HL-60 (cell line): ENCODE measurements around the gene PIGZ.

Source experiments
- DNase-seq, 2 experiments: peaks; one replicate each; pipeline ENCODE4 v3.0.0-alpha.2; 2010 to 2020; ENCODE audit warnings: low read depth in 1 of 2, low spot score in 1 of 2
- H3K27ac ChIP-seq: fragments of 250-450 bp; sonication (Bioruptor Pico); replicated peaks from 2 replicates; pipeline ENCODE4 v1.5.1; 2020; ENCODE audit warnings: mild to moderate bottlenecking, moderate library complexity
- H3K27me3 ChIP-seq: fragments of 250-450 bp; sonication (Bioruptor Pico); 2 replicates; pipeline ENCODE4 v1.5.1; 2021; ENCODE audit warnings: mild to moderate bottlenecking, moderate library complexity; ENCODE audit not compliant: insufficient read depth, poor library complexity, severe bottlenecking
- H3K4me3 ChIP-seq: replicated peaks from 2 replicates; pipeline ENCODE4 v1.5.1; 2011; ENCODE audit warnings: mild to moderate bottlenecking, control low read depth, low read length; ENCODE audit not compliant: insufficient read depth
- GABPA ChIP-seq: IDR thresholded peaks from 2 replicates; pipeline ENCODE4 v1.6.1; 2012; ENCODE audit warnings: low read depth
- POLR2AphosphoS5 ChIP-seq: IDR thresholded peaks from 2 replicates; pipeline ENCODE4 v1.6.1; 2012; ENCODE audit warnings: low read depth
- SPI1 ChIP-seq: IDR thresholded peaks from 2 replicates; pipeline ENCODE4 v1.6.1; 2012; ENCODE audit warnings: low read depth, mild to moderate bottlenecking, borderline replicate concordance
- TF ChIP-seq, protein P1 (sequence below): IDR thresholded peaks from 2 replicates; pipeline ENCODE4 v1.6.1; 2012; ENCODE audit warnings: low read depth; ENCODE audit not compliant: insufficient replicate concordance
- TF ChIP-seq, protein P2 (sequence below): IDR thresholded peaks from one replicate; pipeline ENCODE4 v1.5.1; 2011; ENCODE audit warnings: low read length, control low read depth, inconsistent platforms; ENCODE audit not compliant: insufficient read depth

PIGZ gene

GRCh38 chr3:196990601-196991007 is 22.0 kb upstream of the PIGZ start:
- H3K4me3 ChIP-seq: no peak overlapping the region
- TF ChIP-seq, protein P1, sequence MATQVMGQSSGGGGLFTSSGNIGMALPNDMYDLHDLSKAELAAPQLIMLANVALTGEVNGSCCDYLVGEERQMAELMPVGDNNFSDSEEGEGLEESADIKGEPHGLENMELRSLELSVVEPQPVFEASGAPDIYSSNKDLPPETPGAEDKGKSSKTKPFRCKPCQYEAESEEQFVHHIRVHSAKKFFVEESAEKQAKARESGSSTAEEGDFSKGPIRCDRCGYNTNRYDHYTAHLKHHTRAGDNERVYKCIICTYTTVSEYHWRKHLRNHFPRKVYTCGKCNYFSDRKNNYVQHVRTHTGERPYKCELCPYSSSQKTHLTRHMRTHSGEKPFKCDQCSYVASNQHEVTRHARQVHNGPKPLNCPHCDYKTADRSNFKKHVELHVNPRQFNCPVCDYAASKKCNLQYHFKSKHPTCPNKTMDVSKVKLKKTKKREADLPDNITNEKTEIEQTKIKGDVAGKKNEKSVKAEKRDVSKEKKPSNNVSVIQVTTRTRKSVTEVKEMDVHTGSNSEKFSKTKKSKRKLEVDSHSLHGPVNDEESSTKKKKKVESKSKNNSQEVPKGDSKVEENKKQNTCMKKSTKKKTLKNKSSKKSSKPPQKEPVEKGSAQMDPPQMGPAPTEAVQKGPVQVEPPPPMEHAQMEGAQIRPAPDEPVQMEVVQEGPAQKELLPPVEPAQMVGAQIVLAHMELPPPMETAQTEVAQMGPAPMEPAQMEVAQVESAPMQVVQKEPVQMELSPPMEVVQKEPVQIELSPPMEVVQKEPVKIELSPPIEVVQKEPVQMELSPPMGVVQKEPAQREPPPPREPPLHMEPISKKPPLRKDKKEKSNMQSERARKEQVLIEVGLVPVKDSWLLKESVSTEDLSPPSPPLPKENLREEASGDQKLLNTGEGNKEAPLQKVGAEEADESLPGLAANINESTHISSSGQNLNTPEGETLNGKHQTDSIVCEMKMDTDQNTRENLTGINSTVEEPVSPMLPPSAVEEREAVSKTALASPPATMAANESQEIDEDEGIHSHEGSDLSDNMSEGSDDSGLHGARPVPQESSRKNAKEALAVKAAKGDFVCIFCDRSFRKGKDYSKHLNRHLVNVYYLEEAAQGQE: no peak
- TF ChIP-seq, protein P2, sequence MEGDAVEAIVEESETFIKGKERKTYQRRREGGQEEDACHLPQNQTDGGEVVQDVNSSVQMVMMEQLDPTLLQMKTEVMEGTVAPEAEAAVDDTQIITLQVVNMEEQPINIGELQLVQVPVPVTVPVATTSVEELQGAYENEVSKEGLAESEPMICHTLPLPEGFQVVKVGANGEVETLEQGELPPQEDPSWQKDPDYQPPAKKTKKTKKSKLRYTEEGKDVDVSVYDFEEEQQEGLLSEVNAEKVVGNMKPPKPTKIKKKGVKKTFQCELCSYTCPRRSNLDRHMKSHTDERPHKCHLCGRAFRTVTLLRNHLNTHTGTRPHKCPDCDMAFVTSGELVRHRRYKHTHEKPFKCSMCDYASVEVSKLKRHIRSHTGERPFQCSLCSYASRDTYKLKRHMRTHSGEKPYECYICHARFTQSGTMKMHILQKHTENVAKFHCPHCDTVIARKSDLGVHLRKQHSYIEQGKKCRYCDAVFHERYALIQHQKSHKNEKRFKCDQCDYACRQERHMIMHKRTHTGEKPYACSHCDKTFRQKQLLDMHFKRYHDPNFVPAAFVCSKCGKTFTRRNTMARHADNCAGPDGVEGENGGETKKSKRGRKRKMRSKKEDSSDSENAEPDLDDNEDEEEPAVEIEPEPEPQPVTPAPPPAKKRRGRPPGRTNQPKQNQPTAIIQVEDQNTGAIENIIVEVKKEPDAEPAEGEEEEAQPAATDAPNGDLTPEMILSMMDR: no peak
- no peak for TF ChIP-seq SPI1
- TF ChIP-seq POLR2AphosphoS5: no peak
- TF ChIP-seq GABPA: no peak
- no peaks in the 10 kb centered on the region for H3K27me3 ChIP-seq
- no peak for DNase-seq
- no peak overlapping the region for H3K27ac ChIP-seq

DNA sequence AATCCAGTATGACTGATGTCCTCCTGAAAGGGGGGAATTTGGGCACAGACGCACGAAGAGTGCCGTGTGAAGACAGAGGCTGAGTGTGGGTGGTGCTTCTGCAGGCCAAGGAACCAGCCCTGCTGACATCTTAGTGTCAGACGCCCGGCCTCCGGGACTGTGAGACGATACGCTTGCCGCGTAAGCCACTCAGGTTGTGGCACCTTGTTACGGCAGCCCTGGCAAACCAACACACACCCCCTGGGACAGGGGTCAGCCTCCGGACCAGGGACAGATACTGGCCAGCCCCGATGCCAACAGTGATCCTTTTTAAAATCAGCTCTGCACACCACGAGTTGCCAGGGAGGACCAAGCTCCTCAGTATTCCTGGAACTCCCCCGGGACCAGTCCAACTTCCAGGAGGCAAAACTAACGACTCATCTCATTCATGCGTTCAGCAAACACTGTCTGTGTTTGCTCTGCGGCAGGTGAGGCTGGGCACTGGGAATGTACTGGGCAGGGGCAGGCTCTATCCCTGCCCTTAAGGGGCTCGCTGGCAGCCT is 21.2 kb upstream of the PIGZ start:
- no peak for DNase-seq
- no peaks in the 10 kb centered on the region for H3K27me3 ChIP-seq
- no peak overlapping the region for H3K4me3 ChIP-seq
- no peak overlapping the region for H3K27ac ChIP-seq
- TF ChIP-seq GABPA: no peak
- TF ChIP-seq, protein P1: no peak
- TF ChIP-seq, protein P2: no peak
- no peak for TF ChIP-seq SPI1
- TF ChIP-seq POLR2AphosphoS5: no peak

DNA sequence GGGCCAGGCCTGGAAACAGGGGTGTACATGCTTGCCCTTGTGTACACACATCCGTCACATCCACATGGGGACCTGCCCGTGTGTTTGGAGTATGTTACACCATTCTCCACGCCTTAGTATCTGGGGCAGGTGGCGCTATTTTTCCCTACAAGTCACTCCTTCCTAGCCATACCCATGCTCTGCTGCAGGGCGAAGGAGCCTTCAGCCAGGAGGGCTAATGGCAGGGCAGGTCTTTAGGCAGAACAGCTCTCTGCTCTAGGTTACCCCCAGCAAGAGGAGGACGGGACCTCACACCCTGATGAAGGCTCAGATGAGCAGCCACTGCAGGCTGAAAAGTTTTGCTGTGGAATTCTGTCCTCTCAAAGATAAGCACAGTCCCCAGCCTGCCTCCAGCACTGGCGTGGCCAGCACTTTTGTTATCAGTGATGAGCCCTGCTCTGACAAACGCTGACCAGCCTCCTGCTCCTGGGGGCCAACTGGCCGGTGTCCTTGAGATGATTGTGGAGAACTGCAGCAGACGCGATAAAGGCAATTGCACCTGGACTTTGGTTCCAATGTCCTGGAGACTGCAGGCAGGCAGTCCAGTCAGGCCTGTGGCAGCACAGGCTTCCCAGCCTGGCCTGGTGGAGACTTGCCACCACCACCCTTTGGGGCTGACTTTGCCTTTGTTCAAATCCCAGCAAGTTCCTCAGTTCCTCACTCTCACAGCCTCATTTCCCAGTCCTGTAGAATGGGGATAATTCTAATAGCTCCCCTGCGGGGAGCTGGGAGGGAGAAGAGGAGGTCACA is 19.8 kb upstream of the PIGZ start:
- Histone ChIP-seq H3K27ac (no peak overlapping the region), H3K4me3 (no peak overlapping the region), H3K27me3 (no peaks in the 10 kb centered on the region)
- peak in 1 of 2 experiments; percentile 17 for DNase-seq
- TF ChIP-seq, protein P1: no peak
